H1 (cell line): ENCODE data around the gene MLN. TPM values are rescaled to one million over a fixed set of nuclear protein-coding genes. Genes with fewer than 3 reads are reported as not detected.

Experiments used
- CTCF ChIA-PET: fragments of 300-600 bp; sonication (Branson Sonifier 250); formaldehyde crosslinking; loops from one replicate; lab custom pipeline; 2021; ENCODE audit not compliant: partially characterized antibody; lab: Charles Lee
- POLR2A ChIA-PET: fragments of 300-600 bp; sonication (Branson Sonifier 250); formaldehyde crosslinking; loops from one replicate; lab custom pipeline; 2021; ENCODE audit warnings: inconsistent platforms; ENCODE audit not compliant: partially characterized antibody; lab: Charles Lee
- DNase-seq, 2 experiments: peaks; one replicate each; pipeline versions ENCODE4 v3.0.0 to v3.0.0-alpha.2; 2010 to 2022; ENCODE audit warnings: low spot score in 2 of 2, low read depth in 1 of 2, mixed read lengths in 1 of 2
- FAIRE-seq: peaks from 2 replicates; lab custom pipeline; 2011; peaks lifted over from hg19 to GRCh38; lab: Jason Lieb, UNC
- H2AFZ ChIP-seq: 2 replicates; pipeline ENCODE4 v1.8.1; 2012; ENCODE audit warnings: low read length, inconsistent platforms
- H2AK5ac ChIP-seq: 2 replicates; pipeline ENCODE4 v1.6.1; 2013; ENCODE audit warnings: low read depth, low read length
- H2BK120ac ChIP-seq: replicated peaks from 2 replicates; pipeline ENCODE3; 2013; ENCODE audit warnings: low read depth, low read length, inconsistent platforms
- H2BK12ac ChIP-seq: 2 replicates; pipeline ENCODE4 v1.6.1; 2013; ENCODE audit warnings: low read depth, low read length
- H2BK15ac ChIP-seq: 2 replicates; pipeline ENCODE4 v1.6.1; 2013; ENCODE audit warnings: low read length
- H2BK20ac ChIP-seq: 2 replicates; pipeline ENCODE4 v1.6.1; 2013; ENCODE audit warnings: low read length
- H2BK5ac ChIP-seq: 2 replicates; pipeline ENCODE4 v1.6.1; 2013; ENCODE audit warnings: low read depth, low read length
- H3K14ac ChIP-seq: 2 replicates; pipeline ENCODE4 v1.6.1; 2013; ENCODE audit warnings: inconsistent platforms; ENCODE audit not compliant: insufficient read length
- H3K18ac ChIP-seq: 2 replicates; pipeline ENCODE4 v1.6.1; 2013; ENCODE audit warnings: low read length; ENCODE audit errors: extremely low read depth
- H3K23ac ChIP-seq: 2 replicates; pipeline ENCODE4 v1.6.1; 2013; ENCODE audit warnings: inconsistent platforms; ENCODE audit not compliant: insufficient read length
- H3K23me2 ChIP-seq: 2 replicates; pipeline ENCODE4 v1.6.1; 2013; ENCODE audit warnings: low read depth, low read length
- H3K27ac ChIP-seq: 2 replicates; pipeline ENCODE4 v1.6.1; 2011; ENCODE audit warnings: low read depth, low read length, inconsistent platforms
- H3K27me3 ChIP-seq, 4 experiments: replicated peaks in 1 of 4; 1 replicate in 1 of 4; 2 replicates in 3 of 4; pipeline versions ENCODE4 v1.6.1 to v1.8.1; 2011 to 2013; ENCODE audit warnings: low read length in 3 of 4, mild to moderate bottlenecking in 3 of 4, inconsistent platforms in 2 of 4, mixed read lengths in 2 of 4, moderate library complexity in 1 of 4; ENCODE audit not compliant: control insufficient read depth in 3 of 4, insufficient read depth in 3 of 4; ENCODE audit errors: extremely low read depth in 1 of 4
- H3K36me3 ChIP-seq, 4 experiments: 2 replicates each; pipeline versions ENCODE4 v1.6.1 to v1.8.1; 2011 to 2013; ENCODE audit warnings: mild to moderate bottlenecking in 4 of 4, low read length in 3 of 4, moderate library complexity in 2 of 4, control low read depth in 1 of 4, inconsistent platforms in 1 of 4; ENCODE audit not compliant: insufficient read depth in 4 of 4, control insufficient read depth in 2 of 4
- H3K4ac ChIP-seq: replicated peaks from 2 replicates; pipeline ENCODE3; 2013; ENCODE audit warnings: low read length, low read depth, mixed read lengths, inconsistent platforms; ENCODE audit not compliant: insufficient read length
- H3K4me1 ChIP-seq, 4 experiments: replicated peaks in 1 of 4; 1 replicate in 1 of 4; 2 replicates in 3 of 4; pipeline versions ENCODE4 v1.6.1 to v1.8.1; 2011 to 2013; ENCODE audit warnings: low read length in 3 of 4, inconsistent platforms in 2 of 4, mixed read lengths in 1 of 4; ENCODE audit not compliant: insufficient read depth in 4 of 4, control insufficient read depth in 3 of 4
- H3K4me2 ChIP-seq, 2 experiments: 2 replicates each; pipeline versions ENCODE4 v1.6.1 to v1.8.1; 2011 to 2013; ENCODE audit warnings: low read depth in 2 of 2, low read length in 2 of 2, control low read depth in 1 of 2, inconsistent platforms in 1 of 2, mild to moderate bottlenecking in 1 of 2; ENCODE audit not compliant: insufficient read depth in 1 of 2
- H3K4me3 ChIP-seq, 4 experiments: fragments of 200-600, 300-600 bp in 1 of 4; sonication (generic), shearing (Covaris generic), sonication (Bioruptor Twin) in 1 of 4; 2 replicates each; pipeline versions ENCODE4 v1.5.1 to v1.8.1; 2011 to 2016; ENCODE audit warnings: low read length in 4 of 4, low read depth in 3 of 4, control low read depth in 2 of 4, inconsistent platforms in 2 of 4, mild to moderate bottlenecking in 2 of 4, mixed read lengths in 1 of 4, moderate library complexity in 1 of 4; ENCODE audit not compliant: insufficient read depth in 2 of 4; ENCODE audit errors: extremely low read depth in 1 of 4
- H3K56ac ChIP-seq: replicated peaks from 2 replicates; pipeline ENCODE3; 2013; ENCODE audit warnings: low read depth, mild to moderate bottlenecking, mixed read lengths, low read length, inconsistent platforms; ENCODE audit not compliant: insufficient read length
- H3K79me1 ChIP-seq: 2 replicates; pipeline ENCODE4 v1.6.1; 2013; ENCODE audit warnings: low read depth, low read length, control low read depth
- H3K79me2 ChIP-seq, 2 experiments: 2 replicates each; pipeline versions ENCODE4 v1.6.1 to v1.8.1; 2012 to 2013; ENCODE audit warnings: low read length in 2 of 2, mild to moderate bottlenecking in 2 of 2, inconsistent platforms in 1 of 2; ENCODE audit not compliant: insufficient read depth in 2 of 2, control insufficient read depth in 1 of 2
- H3K9ac ChIP-seq, 4 experiments: replicated peaks in 1 of 4; 1 replicate in 1 of 4; 2 replicates in 3 of 4; pipeline versions ENCODE4 v1.6.1 to v1.8.1; 2011 to 2013; ENCODE audit warnings: low read depth in 3 of 4, low read length in 3 of 4, control low read depth in 2 of 4, mild to moderate bottlenecking in 2 of 4, moderate library complexity in 2 of 4, inconsistent platforms in 1 of 4; ENCODE audit errors: extremely low read depth in 1 of 4
- H3K9me3 ChIP-seq, 2 experiments: 2 replicates each; pipeline versions ENCODE4 v1.6.1 to v1.8.1; 2012 to 2013; ENCODE audit warnings: mild to moderate bottlenecking in 2 of 2, moderate library complexity in 2 of 2, control low read depth in 1 of 2, inconsistent platforms in 1 of 2, low read depth in 1 of 2, low read length in 1 of 2, mixed read lengths in 1 of 2; ENCODE audit not compliant: insufficient read depth in 2 of 2
- H4K20me1 ChIP-seq, 2 experiments: replicated peaks in 1 of 2; 2 replicates each; pipeline versions ENCODE3 to v1.8.1; 2011 to 2013; ENCODE audit warnings: inconsistent platforms in 2 of 2, low read length in 2 of 2, mild to moderate bottlenecking in 1 of 2; ENCODE audit not compliant: insufficient read depth in 2 of 2, control insufficient read depth in 1 of 2
- H4K5ac ChIP-seq: 2 replicates; pipeline ENCODE4 v1.6.1; 2013; ENCODE audit warnings: low read length, low read depth, mixed read lengths, inconsistent platforms; ENCODE audit not compliant: insufficient read length
- H4K8ac ChIP-seq: 2 replicates; pipeline ENCODE4 v1.8.0; 2013; ENCODE audit warnings: mild to moderate bottlenecking, moderate library complexity, low read length, inconsistent platforms; ENCODE audit not compliant: insufficient read depth; ENCODE audit errors: extremely low read depth
- H4K91ac ChIP-seq: replicated peaks from 2 replicates; pipeline ENCODE3; 2013; ENCODE audit warnings: low read length, mixed read lengths, inconsistent platforms; ENCODE audit not compliant: insufficient read length
- CEBPB ChIP-seq: IDR thresholded peaks from 2 replicates; pipeline ENCODE4 v1.6.1; 2012; ENCODE audit warnings: low read depth, low read length
- CREB1 ChIP-seq: IDR thresholded peaks from 2 replicates; pipeline ENCODE4 v1.6.1; 2012; ENCODE audit warnings: inconsistent platforms
- RFX5 ChIP-seq: IDR thresholded peaks from 2 replicates; pipeline ENCODE4 v1.6.1; 2011; ENCODE audit warnings: low read depth, low read length, improper control_type of control experiment, borderline replicate concordance
- RXRA ChIP-seq: IDR thresholded peaks from 2 replicates; pipeline ENCODE4 v1.6.1; 2011; ENCODE audit warnings: low read depth, mild to moderate bottlenecking, low read length, moderate library complexity; ENCODE audit not compliant: insufficient read depth
- SIN3A ChIP-seq, 2 experiments: IDR thresholded peaks in 1 of 2; conservative IDR thresholded peaks in 1 of 2; 2 replicates each; pipeline ENCODE4 v1.6.1; 2011 to 2012; ENCODE audit warnings: low read length in 2 of 2, improper control_type of control experiment in 1 of 2, low read depth in 1 of 2, mild to moderate bottlenecking in 1 of 2
- SP1 ChIP-seq: IDR thresholded peaks from 2 replicates; pipeline ENCODE4 v1.6.1; 2011; ENCODE audit warnings: low read depth, low read length
- WGBS, 2 experiments: shearing (Covaris generic) in 1 of 2; methylation state at CpG; one replicate each; pipeline versions ENCODE4 v1.1.6 to v1.1.7; 2013 to 2015; ENCODE audit warnings: low lambda C conversion rate in 2 of 2, mixed read lengths in 2 of 2, inconsistent platforms in 1 of 2, low coverage in 1 of 2, missing lambda C conversion rate in 1 of 2; ENCODE audit not compliant: insufficient replicate concordance in 2 of 2, insufficient coverage in 1 of 2, insufficient read length in 1 of 2; ENCODE audit errors: extremely low coverage in 1 of 2, missing lambda C conversion rate in 1 of 2; 5-methylcytosine and 5-hydroxymethylcytosine counted together
- polyA plus RNA-seq, 7 experiments: library from polyadenylated mRNA; depleted of rRNA in 3 of 7; stranded (reverse) in 5 of 7; unstranded in 2 of 7; fragments of >200 nt in 5 of 7; fragments of 200-250 nt in 2 of 7; gene quantifications; 1 replicate in 5 of 7; 2 replicates in 1 of 7; 4 replicates in 1 of 7; pipeline versions ENCODE4 v1.2.1 to v1.2.3, GENCODE V29; 2011 to 2013; ENCODE audit warnings: missing spikeins in 2 of 7, mixed read lengths in 2 of 7
- total RNA-seq: library from RNA; stranded (reverse); fragmentation: NEBNext Ultra II Directional; extraction: Animal tissue kit (Norgen Biotek cat#: 25700); gene quantifications from 2 replicates; pipeline ENCODE4 v1.2.1, GENCODE V29; 2021

The MLN gene
- total and polyA plus RNA-seq, 2 of the 8 experiments (the other 6 are each of a cell fraction or from before 2014, with no cell fraction given), result not detected

- H3K79me1 ChIP-seq, result no peaks in the 10 kb centered on the region
- H4K20me1 ChIP-seq, result no peaks in the 10 kb centered on the region
- H3K4me2 ChIP-seq, result no peak overlapping the region
- no peak overlapping the region; the same call in 1 of the 2 replicates for H2BK12ac ChIP-seq
- no peak overlapping the region for H3K56ac ChIP-seq
- no peak overlapping the region for H3K27ac ChIP-seq
- no peak overlapping the region for H3K4me3 ChIP-seq
- no peak for FAIRE-seq
- no peaks in the 10 kb centered on the region for H3K36me3 ChIP-seq
- no peak overlapping the region for H2AK5ac ChIP-seq
- no peak overlapping the region for H2AFZ ChIP-seq
- H2BK15ac ChIP-seq, result peak overlapping the region; percentile 81; the same call in 1 of the 2 replicates
- peak overlapping the region; percentile 46 for H4K91ac ChIP-seq
- peak overlapping the region; percentile 71; the same call in 1 of the 2 replicates for H2BK5ac ChIP-seq
- ChIA-PET POLR2A (interaction anchor here (0.9 to 3.0 kb wide), 5 partner anchors 10 to 31 kb away, joined by 3 to 7 read pairs (median 6); no protein-coding TSS in a partner anchor), CTCF (interaction anchor here (0.8 to 4.0 kb wide), 12 partner anchors 11 to 166 kb away, joined by 3 to 26 read pairs (median 4); no protein-coding TSS in a partner anchor)
- peaks cover 0 to 10% (median 3%) of the 10 kb centered on the region in 4 experiments; a peak in 5 of 7 replicates for H3K4me1 ChIP-seq
- H3K18ac ChIP-seq, result no peak overlapping the region
- H4K8ac ChIP-seq, result no peak overlapping the region; the same call in 1 of the 2 replicates
- no peak overlapping the region for H2BK120ac ChIP-seq
- H3K23me2 ChIP-seq, result no peaks in the 10 kb centered on the region
- DNase-seq, result no peak
- 69% methylated on average over 5 of the region's 5 CpGs; no CpG with 5 or more reads in 1 of the 2 experiments for WGBS, 2 experiments
- no peaks in the 10 kb centered on the region for H3K9me3 ChIP-seq
- H3K9ac ChIP-seq, result no peak overlapping the region
- H4K5ac ChIP-seq, result no peak overlapping the region
- H3K4ac ChIP-seq, result no peak overlapping the region
- H3K27me3 ChIP-seq, result peaks cover 0 to 6% (median 1%) of the 10 kb centered on the region in 4 experiments; a peak in 3 of 7 replicates
- H2BK20ac ChIP-seq, result peak overlapping the region; percentile 80
- TF ChIP-seq SIN3A (conservative IDR thresholded peaks at IDR 0.05 in 1 of 2, IDR thresholded peaks at IDR 0.05 in 1 of 2; ENCODE audit: low read depth in 1 of 2, low read length in 2 of 2) (no peak), CEBPB (no peak), RXRA (no peak), RFX5 (no peak), SP1 (no peak), CREB1 (no peak)
- H3K14ac ChIP-seq, result no peak overlapping the region
- no peaks in the 10 kb centered on the region for H3K79me2 ChIP-seq
- no peak overlapping the region for H3K23ac ChIP-seq
Measured at GRCh38 chr6:33801611-33802010, 2.2 kb downstream of the MLN start.
